Liver (tissue), 3 donors: ENCODE results near the gene FRK.

Source experiments
- GABPA ChIP-seq, 2 donors: IDR thresholded peaks in 1 of 2; conservative IDR thresholded peaks in 1 of 2; 2 replicates each; pipeline ENCODE4 v1.6.1; 2016; ENCODE audit warnings: antibody characterized with exemption in 2 of 2, mild to moderate bottlenecking in 1 of 2, moderate library complexity in 1 of 2
- HNF4A ChIP-seq, 2 donors: conservative IDR thresholded peaks; 2 replicates each; pipeline ENCODE4 v1.6.1; 2016; ENCODE audit warnings: antibody characterized with exemption in 2 of 2, mild to moderate bottlenecking in 2 of 2
- RXRA ChIP-seq, 2 donors: IDR thresholded peaks; 2 replicates each; pipeline ENCODE4 v1.6.1; 2017 to 2018; ENCODE audit warnings: antibody characterized with exemption in 2 of 2, mild to moderate bottlenecking in 1 of 2
- SP1 ChIP-seq: IDR thresholded peaks from 2 replicates; pipeline ENCODE4 v1.6.1; 2018; ENCODE audit warnings: antibody characterized with exemption, mild to moderate bottlenecking
- YY1 ChIP-seq: IDR thresholded peaks from 2 replicates; pipeline ENCODE4 v1.6.1; 2016; ENCODE audit warnings: antibody characterized with exemption, mild to moderate bottlenecking
- TF ChIP-seq, protein P1 (sequence below): fragments of 150-350 bp; IDR thresholded peaks from 2 replicates; pipeline ENCODE4 v1.5.1; 2017; ENCODE audit warnings: improper control_type of control experiment, low read depth, low read length; ENCODE audit not compliant: missing input control
- donor health status: healthy.
- donor health status: healthy.

DNA sequence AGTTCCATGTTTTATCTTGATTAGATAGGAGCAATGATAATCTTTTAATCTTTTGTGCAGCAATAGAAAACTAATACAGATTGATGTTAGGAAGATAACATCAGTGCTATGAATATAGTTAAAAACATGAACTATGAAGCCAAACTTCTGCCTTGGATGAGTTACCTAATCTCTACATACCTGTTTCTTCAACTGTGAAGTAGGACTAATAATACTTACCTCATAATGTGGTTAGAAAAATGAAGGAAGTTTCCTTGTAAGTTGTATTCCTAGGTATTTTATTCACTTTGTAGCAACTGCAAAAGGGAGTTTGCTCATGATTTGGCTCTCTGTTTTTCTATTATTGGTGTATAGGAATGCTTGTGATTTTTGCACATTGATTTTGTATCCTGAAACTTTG is 111.9 kb downstream of the FRK start:
- TF ChIP-seq, protein P1, sequence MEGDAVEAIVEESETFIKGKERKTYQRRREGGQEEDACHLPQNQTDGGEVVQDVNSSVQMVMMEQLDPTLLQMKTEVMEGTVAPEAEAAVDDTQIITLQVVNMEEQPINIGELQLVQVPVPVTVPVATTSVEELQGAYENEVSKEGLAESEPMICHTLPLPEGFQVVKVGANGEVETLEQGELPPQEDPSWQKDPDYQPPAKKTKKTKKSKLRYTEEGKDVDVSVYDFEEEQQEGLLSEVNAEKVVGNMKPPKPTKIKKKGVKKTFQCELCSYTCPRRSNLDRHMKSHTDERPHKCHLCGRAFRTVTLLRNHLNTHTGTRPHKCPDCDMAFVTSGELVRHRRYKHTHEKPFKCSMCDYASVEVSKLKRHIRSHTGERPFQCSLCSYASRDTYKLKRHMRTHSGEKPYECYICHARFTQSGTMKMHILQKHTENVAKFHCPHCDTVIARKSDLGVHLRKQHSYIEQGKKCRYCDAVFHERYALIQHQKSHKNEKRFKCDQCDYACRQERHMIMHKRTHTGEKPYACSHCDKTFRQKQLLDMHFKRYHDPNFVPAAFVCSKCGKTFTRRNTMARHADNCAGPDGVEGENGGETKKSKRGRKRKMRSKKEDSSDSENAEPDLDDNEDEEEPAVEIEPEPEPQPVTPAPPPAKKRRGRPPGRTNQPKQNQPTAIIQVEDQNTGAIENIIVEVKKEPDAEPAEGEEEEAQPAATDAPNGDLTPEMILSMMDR: no peak
- TF ChIP-seq GABPA (IDR thresholded peaks at IDR 0.05 in 1 of 2, conservative IDR thresholded peaks at IDR 0.05 in 1 of 2): no peak
- no peak for TF ChIP-seq YY1
- no peak for TF ChIP-seq RXRA (IDR thresholded peaks at IDR 0.05)
- TF ChIP-seq SP1: no peak
- TF ChIP-seq HNF4A (conservative IDR thresholded peaks at IDR 0.05): no peak
